Thyroid gland (tissue), 4 donors: ENCODE measurements around the gene APOL5.

Source experiments
- CTCF ChIP-seq, 6 experiments: fragments of 200-600 bp in 3 of 6; fragments of 450-650 bp in 3 of 6; sonication (generic) in 3 of 6; IDR thresholded peaks; one replicate each; pipeline ENCODE4 v1.5.1; 2016 to 2019; ENCODE audit warnings: antibody characterized with exemption in 6 of 6, mild to moderate bottlenecking in 2 of 6, inconsistent platforms in 1 of 6, moderate library complexity in 1 of 6
- POLR2A ChIP-seq, 2 donors: fragments of 450-650 bp; IDR thresholded peaks; one replicate each; pipeline ENCODE4 v1.6.1; 2017; ENCODE audit warnings: antibody characterized with exemption in 2 of 2, mild to moderate bottlenecking in 2 of 2, moderate library complexity in 1 of 2

DNA sequence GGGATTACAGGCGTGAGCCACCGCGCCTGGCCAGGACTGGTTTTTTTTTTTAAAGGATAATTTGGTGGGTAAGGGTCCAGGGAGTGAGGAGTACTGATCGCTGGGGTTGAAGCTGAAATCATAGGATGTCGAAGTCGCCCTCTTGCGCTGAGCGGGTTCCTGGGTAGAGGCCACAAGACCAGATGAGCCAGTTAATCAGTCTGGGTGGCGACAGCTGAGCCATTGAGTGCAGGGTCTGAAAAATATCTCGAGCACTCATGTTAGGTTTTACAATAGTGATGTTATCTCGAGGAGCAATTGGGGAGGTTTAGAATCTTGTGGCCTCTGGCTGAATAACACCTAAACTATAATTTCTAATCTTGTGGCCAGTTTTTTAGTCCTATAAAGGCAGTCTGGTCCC is 7.8 kb downstream of the APOL5 start:
- TF ChIP-seq CTCF (IDR thresholded peaks at IDR 0.05) (no peak), POLR2A (IDR thresholded peaks at IDR 0.05) (no peak)
